OCI-LY7 (cell line): Measurements from ENCODE around the gene HDAC4.

Experiments used
- CTCF ChIP-seq: fragments of 200-600 bp; sonication (generic); conservative IDR thresholded peaks from 2 replicates; pipeline ENCODE4 v1.5.1; 2014; ENCODE audit warnings: mild to moderate bottlenecking, antibody characterized with exemption, low read length, moderate library complexity, mixed read lengths
- EZH2phosphoT487 ChIP-seq: fragments of 200-600 bp; sonication (generic); IDR thresholded peaks from 2 replicates; pipeline ENCODE4 v1.6.1; 2018; ENCODE audit warnings: low read depth, borderline replicate concordance, mild to moderate bottlenecking, mixed run types, antibody characterized with exemption, low read length, moderate library complexity, mixed read lengths

DNA sequence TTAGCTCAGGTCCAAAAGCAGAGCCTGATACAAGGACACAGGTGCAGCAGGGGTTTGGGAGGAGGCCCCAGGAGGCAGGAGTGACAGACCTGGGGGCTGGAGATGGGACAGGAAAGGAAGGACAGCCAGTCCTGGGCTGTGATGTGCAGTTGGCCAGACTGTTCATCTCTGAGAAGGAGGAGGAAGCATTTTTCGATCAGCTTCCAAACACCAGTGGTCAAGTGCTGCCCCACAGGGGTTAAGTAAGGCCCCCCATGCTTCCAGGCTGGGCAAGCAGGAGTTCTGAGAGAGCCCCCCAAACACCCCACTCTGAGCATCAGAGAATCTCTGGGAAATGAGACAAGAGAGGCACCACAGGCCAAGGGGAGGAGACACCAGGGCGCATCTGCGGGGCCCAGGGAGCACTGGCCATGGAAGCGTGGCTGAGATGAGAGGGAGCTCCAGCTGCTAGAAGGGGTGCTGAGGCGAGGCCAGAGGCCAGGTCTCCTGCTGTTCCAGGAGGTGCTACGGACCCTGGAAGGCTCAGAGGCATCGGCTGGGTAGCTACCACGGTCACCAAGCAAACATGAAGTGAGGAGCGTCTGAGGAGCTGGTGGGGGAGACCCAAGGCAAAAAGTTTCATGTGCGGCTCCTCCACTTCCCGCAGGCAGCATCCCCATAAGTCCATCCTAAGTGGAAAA lies 5.6 kb upstream of the HDAC4 start:
- TF ChIP-seq CTCF, result no peak
- TF ChIP-seq EZH2phosphoT487, result no peak
